GM21619 (cell line): Measurements from ENCODE around the gene BCAS3.
"Not testable (repeated sequence)": the region's sequence is repeated elsewhere in the genome, so short reads cannot be mapped to it uniquely, and the experiment has no call there.

Source experiments
- ATAC-seq: cut with Tn5 transposase; IDR thresholded peaks from one replicate; pipeline ENCODE4 v1.9.1; 2021; ENCODE audit not compliant: unreplicated experiment

Gene BCAS3

DNA sequence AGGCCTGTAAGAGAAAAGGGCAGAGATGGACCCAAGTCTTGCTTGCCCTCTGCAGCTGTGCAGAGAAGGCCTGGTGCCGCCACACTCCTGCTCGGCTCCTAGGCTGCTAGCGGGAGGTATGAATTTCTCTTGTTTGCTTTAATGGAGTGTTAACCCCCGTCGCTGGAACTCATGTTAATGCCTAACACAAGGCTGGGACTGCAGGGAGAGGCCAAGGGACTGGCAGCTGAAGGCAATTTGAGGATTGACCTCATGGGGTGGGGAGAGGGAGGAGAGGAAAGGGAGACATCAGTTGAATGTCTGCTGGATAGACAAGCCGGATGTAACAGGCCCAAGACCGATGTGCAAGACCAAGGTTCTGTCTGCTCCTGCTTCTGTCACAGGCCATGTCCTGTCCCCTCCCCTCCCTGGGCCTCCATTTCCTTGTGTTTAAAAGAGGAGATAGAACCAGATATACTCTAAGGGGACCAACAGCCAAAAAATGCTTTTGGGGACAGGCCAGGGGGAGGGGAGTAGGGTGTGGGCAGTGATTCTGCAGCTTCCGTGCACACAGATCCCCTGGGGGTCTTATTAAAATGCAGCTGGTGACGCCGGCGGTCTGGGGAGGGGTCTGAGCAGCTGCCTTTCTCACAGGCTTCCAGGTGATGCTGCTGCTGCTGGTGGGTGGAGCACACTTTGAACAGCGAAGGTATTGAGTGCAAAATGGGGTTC lies 675.3 kb downstream of the BCAS3 start:
- no peak for ATAC-seq

DNA sequence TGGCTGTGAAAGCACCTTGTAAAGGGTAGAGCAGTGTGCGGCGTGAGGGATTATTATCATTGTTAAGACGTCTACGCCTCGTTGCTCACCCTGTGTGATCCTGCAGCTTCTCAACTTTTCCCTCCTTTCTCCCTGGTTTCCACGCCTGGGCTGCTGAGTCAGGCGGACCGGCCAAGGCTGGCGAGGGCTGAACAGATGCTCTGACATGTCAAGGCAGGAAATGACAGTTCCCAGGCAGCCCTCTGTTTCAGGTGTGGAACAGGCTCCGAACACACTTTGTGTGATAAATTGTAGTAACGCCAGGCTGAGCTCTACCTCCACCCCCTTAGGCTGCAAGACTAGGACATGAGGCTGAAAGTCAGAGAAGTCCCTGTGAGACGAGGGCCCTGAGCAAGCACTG lies 676.0 kb downstream of the BCAS3 start:
- no peak for ATAC-seq

DNA sequence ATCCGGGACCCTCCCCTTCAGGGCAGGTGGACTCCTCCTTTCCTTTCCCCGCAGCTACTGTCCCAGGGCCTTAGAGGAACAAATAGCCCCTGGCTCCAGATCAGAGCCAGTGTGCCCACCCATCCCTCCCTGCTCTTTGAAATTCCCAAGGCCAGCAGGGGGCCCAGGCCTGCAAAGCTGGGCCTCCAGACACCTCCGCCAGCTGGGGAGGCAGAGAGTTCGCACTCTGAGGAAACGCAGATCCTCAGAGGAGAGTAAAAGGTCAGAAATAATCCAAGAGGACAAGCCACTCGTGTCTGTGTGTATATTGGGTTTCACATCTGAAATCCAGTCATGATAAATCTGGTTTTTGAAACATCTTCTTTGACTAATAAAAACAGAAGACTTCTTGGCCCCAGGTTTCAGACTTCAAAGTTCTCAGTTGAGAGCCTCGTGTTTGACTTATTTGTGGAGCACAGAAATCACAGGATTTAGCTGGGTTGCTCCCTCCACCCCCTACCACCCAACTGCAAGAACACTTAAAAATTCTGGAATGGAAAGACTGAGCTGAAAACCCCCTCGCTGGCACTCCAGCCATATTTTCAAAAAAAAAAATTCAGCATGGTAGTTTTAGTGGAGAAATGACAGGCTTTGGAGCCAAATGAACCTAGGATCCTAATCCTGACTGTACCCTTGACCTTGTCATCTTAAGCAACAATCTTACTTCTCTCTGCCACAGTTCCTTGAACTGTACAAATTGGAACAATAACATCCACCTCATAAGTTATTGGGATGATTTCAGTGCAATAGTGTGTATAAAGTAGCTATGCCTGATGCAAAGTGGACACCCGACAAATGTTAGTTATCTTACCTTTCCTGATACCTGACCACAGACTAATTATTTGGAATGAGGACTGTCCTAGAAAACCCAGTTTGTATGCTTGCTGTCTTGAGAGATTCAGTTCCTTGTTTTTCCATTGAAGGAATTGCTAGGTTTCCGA lies 677.5 kb downstream of the BCAS3 start:
- no peak for ATAC-seq

DNA sequence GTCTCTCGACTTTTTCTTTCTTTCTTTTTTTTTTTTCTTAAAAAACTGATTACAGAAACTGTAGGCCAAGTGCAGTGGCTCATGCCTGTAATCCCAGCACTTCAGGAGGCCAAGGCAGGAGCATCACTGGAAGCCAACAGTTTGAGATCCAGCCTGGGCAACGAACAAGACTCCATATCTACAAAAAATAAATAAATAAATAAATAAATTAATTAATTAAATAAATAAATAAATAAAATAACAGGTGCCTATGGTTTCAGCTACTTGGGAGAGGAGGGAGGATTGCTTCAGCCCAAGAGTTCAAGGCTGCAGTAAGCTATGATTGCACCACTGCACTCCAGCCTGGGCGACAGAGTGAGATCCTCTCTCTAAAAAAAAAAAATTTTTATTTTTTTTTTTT lies 679.4 kb downstream of the BCAS3 start:
- ATAC-seq: not testable (repeated sequence)

DNA sequence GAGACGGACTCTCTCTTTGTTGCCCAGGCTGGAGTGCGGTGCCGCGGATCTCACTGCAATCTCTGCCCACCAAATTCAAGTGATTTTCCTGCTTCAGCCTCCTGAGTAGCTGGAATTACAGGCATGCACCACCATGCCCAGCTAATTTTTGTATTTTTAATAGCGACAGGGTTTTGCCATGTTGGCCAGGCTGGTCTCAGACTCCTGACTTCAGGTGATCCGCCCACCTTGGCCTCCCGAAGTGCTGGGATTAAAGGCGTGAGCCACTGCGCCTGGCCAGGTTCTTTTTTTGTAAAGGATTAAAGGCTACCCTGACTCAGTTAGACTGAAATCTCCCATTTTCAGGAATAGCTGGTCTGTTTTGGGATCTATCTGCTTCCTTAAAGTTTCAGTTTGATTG lies 681.9 kb downstream of the BCAS3 start:
- ATAC-seq: not testable (repeated sequence)

DNA sequence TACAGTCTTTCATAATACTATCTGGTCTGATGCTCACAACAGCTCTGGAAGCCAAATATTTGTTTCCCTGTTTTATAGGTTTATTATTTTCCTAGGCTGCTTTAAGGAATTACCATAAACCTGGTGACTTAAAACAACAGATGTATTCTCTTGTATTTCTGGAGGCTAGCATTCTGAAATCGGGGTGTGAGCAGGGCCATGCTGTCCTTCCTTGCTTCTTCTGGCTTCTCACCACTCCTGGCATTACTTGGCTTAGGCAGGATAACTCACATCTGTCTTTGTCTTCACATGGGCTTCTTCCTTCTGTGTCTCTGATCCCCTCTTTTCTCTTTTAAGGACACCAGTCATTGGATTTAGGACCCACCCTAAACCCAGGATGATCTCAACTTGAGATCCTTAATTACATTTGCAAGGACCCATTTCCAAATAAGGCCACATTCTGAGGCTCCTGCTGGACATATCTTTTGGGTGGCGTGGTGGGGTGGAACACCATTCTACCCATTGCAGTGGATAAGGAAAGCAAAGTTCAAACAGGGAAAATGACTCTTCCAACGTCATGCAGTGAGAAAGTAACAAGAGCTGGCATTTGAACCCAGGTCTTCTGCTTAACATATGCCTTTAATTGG lies 682.8 kb downstream of the BCAS3 start:
- ATAC-seq: no peak

DNA sequence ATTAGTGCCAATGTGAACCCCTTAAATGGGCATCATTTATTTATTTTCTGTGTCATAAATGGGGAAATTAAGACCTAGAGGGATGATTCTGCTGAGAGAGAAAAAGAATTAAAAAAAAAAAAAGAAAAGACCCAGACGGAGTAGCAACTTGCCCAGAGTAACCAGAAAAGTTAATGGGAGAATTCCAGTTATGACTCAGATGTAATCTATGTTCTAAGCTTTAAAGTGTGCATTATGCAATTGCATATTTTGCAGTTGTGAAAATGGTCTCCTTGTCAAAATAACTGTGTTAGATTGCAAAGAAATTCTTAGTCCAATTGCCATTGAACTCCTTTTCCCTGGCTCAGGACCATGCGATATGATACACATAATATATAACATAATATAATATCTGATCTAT lies 683.4 kb downstream of the BCAS3 start:
- no peak for ATAC-seq

DNA sequence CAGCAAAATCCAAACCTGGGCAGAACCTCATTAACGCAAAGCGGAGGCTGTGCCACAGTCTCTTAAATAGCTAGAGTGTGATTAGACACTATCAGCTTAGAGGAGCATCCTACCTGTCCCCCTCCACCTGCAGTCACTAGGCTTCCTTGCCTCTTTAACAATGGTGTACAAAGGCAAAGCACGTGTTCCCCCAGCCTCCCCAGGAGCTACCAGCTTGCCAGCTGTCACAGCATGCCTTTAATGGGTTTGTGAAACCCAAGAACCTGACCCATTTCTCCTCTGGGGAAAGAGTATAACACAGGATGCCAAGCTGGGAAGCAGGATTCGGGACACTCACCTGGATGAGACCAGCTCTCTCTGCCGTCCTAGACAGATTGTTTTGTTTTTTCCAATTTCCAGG lies 684.7 kb downstream of the BCAS3 start:
- ATAC-seq: no peak

DNA sequence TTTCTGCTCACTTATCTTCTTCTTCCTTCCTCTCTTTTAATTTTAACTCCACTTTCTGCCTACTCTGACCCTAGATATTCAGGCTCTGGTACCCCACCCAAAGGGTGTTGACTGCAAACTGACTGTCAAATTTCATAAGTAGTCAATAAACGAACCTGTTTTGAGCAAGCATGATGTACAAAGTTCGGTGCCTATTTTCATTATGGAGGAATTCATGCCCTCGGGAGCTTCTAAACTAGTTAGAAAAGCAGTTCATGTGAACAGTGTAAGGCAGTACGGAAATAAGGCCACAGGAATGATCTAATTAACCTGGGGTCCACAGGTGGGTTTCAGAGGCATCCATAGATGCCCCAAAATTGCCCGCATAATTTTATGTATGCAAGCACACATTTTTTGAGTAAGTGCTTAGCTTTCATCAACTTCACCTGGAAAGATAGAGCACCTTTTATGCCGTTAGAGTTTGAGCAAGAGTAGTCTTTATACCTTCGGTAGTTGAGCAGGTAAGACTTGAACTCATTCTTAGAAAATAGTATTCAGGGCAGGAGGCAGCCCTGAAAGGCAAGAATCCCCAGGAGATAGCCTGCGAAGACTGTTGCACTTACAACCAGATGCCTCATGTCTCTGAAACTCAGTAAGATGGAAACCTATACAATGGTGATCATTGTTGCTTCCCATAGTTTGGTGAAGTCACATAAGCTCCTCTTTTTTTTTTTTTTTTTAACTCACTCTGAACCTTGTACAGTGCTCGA lies 685.4 kb downstream of the BCAS3 start:
- ATAC-seq: no peak

DNA sequence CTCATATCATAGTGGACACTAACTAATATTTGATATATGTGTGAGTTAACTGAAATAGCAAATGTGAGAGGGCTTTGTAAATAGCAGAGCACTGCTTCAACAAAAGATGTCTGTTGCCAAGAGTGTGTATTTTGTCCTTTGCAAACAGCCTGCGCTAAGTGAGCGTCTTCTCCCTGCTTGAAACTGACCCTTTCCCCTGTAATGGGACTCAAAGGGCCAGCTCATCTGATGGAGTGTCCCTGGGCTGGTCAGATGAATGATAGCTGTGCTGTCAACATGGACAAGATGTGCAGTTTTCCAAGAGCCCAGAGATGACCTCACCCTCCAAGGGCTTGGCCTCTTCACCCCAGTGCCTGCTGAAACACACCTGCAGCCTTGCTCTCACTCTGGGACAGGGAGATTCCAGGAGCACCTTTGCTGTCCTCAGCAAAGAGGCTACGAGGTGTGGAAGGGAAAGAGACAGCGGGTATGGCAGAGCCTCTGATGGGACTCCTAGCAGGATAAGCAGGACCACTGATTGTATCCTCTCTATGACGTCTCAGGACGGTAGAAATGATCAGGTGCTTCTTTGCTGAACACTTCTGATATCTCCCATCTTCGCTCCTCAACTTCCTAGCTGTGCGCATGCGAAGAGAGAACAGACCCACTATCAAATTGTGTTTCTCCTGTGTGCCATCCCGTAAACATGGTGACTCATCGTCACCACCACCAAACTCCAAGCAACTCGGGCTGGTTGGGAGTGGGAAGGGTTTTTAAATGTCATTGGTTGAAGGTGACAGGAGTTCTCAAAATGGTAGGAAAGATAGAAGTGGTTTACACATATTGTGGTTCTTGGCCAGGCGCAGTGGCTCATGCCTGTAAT lies 686.2 kb downstream of the BCAS3 start:
- ATAC-seq: no peak

DNA sequence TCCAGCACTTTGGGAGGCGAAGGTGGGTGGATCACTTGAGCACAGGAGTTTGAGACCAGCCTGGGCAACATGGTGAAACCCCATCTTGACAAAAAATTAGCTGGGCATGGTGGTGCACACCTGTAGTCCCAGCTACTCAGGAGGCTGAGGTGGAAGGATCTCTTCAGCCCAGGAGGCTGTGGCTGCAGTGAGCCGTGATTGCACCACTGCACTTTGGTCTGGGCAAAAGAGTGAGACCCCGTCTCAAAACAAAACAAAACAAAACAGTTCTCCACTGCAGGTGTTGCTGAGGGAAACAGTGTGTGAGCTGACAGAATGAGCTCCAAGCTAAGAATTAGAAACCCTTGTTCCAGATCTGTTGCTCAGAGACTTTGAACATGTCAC lies 686.8 kb downstream of the BCAS3 start:
- no peak for ATAC-seq

DNA sequence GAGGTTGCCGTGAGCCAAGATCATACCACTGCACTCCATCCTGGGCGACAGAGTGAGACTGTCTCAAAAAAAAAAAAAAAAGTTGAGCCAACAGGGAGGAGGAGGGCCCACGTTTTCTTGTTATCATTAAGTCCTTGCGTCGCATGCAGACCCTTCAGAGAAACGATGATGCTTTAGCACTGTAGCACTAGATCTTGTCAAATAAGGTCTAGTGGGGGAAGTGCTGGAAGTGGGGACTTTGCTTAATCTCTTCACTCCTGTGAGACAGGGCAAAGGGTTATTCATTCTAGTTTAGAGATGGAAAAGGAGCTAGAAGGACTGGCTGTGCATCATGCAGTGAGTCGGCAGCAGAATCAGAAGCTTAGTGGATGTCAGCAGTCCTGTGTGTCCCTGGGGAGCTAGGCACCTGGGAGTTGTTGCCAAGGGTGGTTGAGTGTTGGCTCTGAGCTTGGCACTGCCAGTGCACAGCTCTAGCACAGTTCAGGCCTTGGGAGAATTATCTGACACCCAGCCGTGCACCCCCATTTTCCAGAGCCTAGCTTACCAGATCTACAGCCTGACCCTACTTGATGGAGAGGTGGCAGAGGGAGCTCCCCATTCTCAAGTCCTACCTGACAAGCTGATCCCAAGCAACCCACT lies 688.5 kb downstream of the BCAS3 start:
- no peak for ATAC-seq

DNA sequence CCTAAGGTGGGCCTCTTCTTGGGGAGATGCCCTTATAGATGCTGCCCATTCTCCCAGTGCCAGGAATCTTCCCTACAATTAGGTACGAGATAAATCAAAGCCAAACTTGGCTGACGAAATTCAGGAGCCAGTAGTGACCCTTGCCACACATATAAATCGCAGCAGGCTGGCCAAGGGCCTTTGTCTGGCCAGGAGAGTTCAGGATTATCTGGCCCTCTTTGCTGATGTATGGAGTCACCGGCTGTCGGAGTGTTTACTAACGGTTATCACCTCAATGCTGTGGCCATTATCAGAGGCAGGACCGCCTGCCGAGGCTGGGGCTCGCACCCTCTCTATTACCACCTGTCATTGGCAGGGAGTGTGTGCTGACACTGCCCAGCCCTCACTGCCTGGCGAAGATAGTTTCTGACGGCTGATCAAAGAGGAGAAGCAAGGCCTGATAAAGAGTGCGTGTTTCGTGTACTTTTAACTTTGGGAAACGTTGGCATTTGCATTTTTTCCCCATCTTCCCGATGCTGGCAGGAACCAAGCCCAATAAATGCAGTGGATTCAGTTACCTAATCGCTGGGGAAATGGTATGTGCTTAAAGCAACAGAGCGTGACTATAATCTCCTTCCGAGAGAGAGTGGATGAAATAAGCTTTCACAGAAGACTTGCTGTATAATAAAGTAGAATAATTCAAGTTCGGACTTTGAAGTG lies 689.2 kb downstream of the BCAS3 start:
- no peak for ATAC-seq

DNA sequence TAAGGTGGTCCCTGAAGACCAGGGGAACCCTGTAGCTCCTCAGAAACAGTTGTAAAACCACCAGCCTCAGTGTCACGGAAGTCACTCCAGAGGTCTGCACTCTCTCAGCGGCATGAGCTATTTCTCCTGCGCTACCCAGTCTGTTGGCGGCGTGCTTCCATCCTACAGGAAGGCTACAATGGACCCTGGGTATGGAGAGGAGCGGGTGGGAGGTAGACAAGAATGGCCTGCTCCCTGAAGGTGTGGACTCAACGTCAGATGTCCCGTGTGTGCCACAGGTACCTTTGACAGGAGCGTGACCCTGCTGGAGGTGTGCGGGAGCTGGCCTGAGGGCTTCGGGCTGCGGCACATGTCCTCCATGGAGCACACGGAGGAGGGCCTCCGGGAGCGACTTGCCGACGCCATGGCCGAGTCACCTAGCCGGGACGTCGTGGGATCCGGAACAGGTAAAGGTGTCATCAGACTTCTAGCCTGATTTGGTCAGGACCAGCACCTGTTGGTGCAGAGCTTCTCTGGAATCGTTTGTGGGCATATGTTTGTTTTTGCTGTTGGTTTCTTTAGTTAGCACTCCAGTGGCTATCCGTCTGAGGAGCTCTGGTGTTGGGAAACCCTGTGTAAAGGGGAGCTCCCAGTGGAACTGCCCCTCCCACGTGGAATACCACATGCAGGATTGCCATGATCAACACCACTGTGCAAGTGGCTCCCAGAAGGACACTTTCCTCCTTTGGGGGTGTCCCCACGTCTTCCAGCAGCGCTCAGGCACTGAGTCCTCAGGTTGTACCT lies 690.6 kb downstream of the BCAS3 start:
- ATAC-seq: no peak

DNA sequence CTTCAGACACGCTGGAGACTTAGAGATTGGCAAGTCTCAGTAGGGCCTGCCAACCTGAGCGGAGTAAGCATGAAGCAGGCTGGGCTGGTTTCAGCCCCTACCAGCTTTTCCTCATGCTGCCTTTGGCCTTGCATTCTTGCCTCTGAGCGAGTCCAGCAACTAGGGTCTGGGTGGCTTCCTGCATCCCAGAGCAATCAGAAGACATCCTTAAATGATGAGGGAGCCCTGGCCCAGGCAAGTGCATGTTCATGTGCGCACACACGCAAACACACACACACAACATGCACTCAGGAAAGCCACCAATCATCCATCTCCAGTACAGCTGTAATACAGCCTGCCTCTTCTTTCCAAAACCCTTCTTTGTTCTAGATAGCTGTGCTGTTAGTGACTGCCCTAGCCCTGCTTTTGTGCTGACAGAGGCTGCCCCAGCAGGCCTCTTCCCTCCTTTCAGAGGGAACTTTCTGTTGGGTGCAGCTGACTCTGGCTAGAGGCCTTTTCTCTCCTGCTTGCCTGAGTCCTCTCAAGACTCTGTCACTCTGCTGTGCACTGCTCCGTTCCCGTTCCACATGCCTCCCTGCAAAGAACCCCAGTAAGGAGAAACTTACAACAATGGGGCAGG lies 691.3 kb downstream of the BCAS3 start:
- no peak for ATAC-seq

DNA sequence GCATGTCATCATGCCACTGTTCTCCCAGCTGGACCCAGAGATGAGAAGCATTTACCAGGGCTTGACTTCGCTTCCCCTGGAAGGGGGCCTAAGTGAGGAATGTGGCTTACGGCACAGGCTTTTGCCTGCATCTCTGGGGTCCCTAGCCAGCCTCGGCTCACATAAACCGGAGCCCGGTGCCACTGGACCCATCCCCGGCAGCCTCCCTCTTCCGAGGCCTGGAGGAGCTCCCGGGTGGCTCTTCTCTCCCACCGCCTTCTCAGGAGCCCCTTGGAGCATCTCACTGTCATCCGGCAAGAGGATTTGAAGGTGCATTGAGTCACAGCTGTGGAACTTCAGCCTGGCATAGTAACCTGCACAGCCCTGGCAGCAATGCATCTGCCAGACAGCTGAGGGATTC lies 692.1 kb downstream of the BCAS3 start:
- no peak for ATAC-seq

DNA sequence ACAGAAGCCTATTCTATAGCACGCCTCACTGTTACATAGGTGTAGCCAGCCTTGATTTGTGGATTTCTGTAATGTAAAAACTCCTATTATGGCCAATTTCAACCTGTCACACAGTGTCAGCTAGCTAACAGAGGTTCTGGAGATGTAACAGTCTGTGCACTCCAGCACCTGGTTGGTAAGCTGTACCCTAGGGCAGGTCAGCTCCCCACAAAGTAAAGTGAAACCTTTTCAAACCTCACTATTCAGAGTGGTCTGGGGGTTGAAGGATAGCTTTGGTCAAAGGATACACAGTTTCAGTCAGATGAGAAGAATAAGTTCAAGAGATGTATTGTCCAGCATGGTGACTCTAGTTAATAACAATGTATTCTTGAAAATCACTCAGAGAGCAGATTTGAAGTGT lies 693.5 kb downstream of the BCAS3 start:
- ATAC-seq: no peak

DNA sequence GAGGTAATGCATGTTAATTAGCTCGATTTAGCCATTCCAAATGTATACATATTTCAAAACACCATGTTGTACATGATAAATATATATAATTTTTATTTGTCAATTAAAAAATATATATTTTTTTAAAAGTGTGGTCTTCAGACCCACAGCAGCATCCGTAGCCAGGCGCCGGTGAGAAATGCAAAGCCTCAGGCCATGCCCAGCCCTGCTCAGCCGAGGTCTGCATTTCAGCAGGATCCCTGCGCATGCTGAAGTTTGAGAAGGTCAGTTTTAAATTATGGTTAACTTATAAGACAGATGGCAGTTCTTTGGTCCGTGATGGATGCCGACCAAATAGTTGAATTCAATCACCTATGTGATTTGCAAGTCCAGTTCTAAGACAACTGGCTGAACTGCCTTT lies 694.0 kb downstream of the BCAS3 start:
- no peak for ATAC-seq
